H9 (cell line): Measurements from ENCODE around the gene VDAC2. TPM values are rescaled to one million over a fixed set of nuclear protein-coding genes. Genes with fewer than 3 reads are reported as not detected.

ENCODE experiments used
- DNase-seq: peaks from one replicate; pipeline ENCODE4 v3.0.0-alpha.2; 2017
- H2AFZ ChIP-seq: one replicate; pipeline ENCODE4 v1.6.1; 2013; ENCODE audit warnings: mild to moderate bottlenecking, low read length, control low read depth, moderate library complexity
- H2AK5ac ChIP-seq: 2 replicates; pipeline ENCODE4 v1.6.1; 2013; ENCODE audit warnings: low read length, control low read depth, mixed read lengths; ENCODE audit not compliant: insufficient read length
- H2BK120ac ChIP-seq: one replicate; pipeline ENCODE4 v1.6.1; 2013; ENCODE audit warnings: low read depth, mild to moderate bottlenecking, low read length, control low read depth, inconsistent platforms; ENCODE audit not compliant: poor library complexity, severe bottlenecking
- H2BK12ac ChIP-seq: 2 replicates; pipeline ENCODE4 v1.6.1; 2013; ENCODE audit warnings: low read length, control low read depth, mixed read lengths, low read depth; ENCODE audit not compliant: insufficient read length
- H2BK15ac ChIP-seq: 2 replicates; pipeline ENCODE4 v1.6.1; 2013; ENCODE audit warnings: low read depth, low read length, control low read depth
- H2BK20ac ChIP-seq: one replicate; pipeline ENCODE4 v1.6.1; 2013; ENCODE audit warnings: low read depth, mild to moderate bottlenecking, low read length, control low read depth, inconsistent platforms; ENCODE audit not compliant: poor library complexity, severe bottlenecking
- H2BK5ac ChIP-seq: 2 replicates; pipeline ENCODE4 v1.6.1; 2013; ENCODE audit warnings: low read length, control low read depth, mixed read lengths; ENCODE audit not compliant: insufficient read length
- H3K14ac ChIP-seq: 2 replicates; pipeline ENCODE4 v1.6.1; 2013; ENCODE audit warnings: low read length, control low read depth; ENCODE audit not compliant: insufficient read depth
- H3K18ac ChIP-seq: 2 replicates; pipeline ENCODE4 v1.6.1; 2013; ENCODE audit warnings: low read depth, mild to moderate bottlenecking, mixed read lengths, low read length, control low read depth; ENCODE audit not compliant: insufficient read length
- H3K23ac ChIP-seq: 2 replicates; pipeline ENCODE4 v1.6.1; 2013; ENCODE audit warnings: low read length, control low read depth, mixed read lengths, low read depth; ENCODE audit not compliant: insufficient read length
- H3K23me2 ChIP-seq: 2 replicates; pipeline ENCODE4 v1.6.1; 2013; ENCODE audit warnings: low read depth, mild to moderate bottlenecking, mixed read lengths, low read length, control low read depth; ENCODE audit not compliant: insufficient read length, poor library complexity, severe bottlenecking
- H3K27ac ChIP-seq: 2 replicates; pipeline ENCODE4 v1.5.1; 2013; ENCODE audit warnings: low read length, control low read depth, mixed read lengths, low read depth; ENCODE audit not compliant: insufficient read length
- H3K27me3 ChIP-seq: 2 replicates; pipeline ENCODE4 v1.6.1; 2013; ENCODE audit warnings: low read length, control low read depth, inconsistent platforms; ENCODE audit not compliant: insufficient read depth
- H3K4ac ChIP-seq: 2 replicates; pipeline ENCODE4 v1.6.1; 2013; ENCODE audit warnings: low read depth, mild to moderate bottlenecking, control low read depth, inconsistent platforms, low read length, moderate library complexity
- H3K4me1 ChIP-seq: 2 replicates; pipeline ENCODE4 v1.6.1; 2013; ENCODE audit warnings: low read length, control low read depth, inconsistent platforms; ENCODE audit not compliant: insufficient read depth
- H3K4me2 ChIP-seq: 2 replicates; pipeline ENCODE4 v1.6.1; 2013; ENCODE audit warnings: low read length, control low read depth, mixed read lengths; ENCODE audit not compliant: insufficient read length, insufficient read depth
- H3K56ac ChIP-seq: 2 replicates; pipeline ENCODE4 v1.6.1; 2013; ENCODE audit warnings: low read depth, mild to moderate bottlenecking, mixed read lengths, low read length, control low read depth; ENCODE audit not compliant: insufficient read length
- H3K79me1 ChIP-seq: 2 replicates; pipeline ENCODE4 v1.6.1; 2013; ENCODE audit warnings: low read depth, mild to moderate bottlenecking, moderate library complexity, low read length, control low read depth, inconsistent platforms; ENCODE audit not compliant: insufficient read depth, poor library complexity, severe bottlenecking
- H3K79me2 ChIP-seq: 2 replicates; pipeline ENCODE4 v1.6.1; 2013; ENCODE audit warnings: low read length, control low read depth, inconsistent platforms; ENCODE audit not compliant: insufficient read depth
- H3K9ac ChIP-seq: 2 replicates; pipeline ENCODE4 v1.6.1; 2013; ENCODE audit warnings: low read length, control low read depth, mixed read lengths; ENCODE audit not compliant: insufficient read length; ENCODE audit errors: extremely low read depth
- H3K9me3 ChIP-seq: one replicate; pipeline ENCODE4 v1.6.1; 2013; ENCODE audit warnings: low read depth, low read length, inconsistent platforms; ENCODE audit not compliant: control insufficient read depth
- H3T11ph ChIP-seq: one replicate; pipeline ENCODE4 v1.6.1; 2013; ENCODE audit warnings: mild to moderate bottlenecking, low read length, control low read depth, inconsistent platforms
- H4K20me1 ChIP-seq: one replicate; pipeline ENCODE4 v1.6.1; 2013; ENCODE audit not compliant: control insufficient read depth, insufficient read length, insufficient read depth
- H4K5ac ChIP-seq: 2 replicates; pipeline ENCODE4 v1.6.1; 2013; ENCODE audit warnings: low read depth, mild to moderate bottlenecking, mixed read lengths, low read length, control low read depth; ENCODE audit not compliant: insufficient read length
- H4K8ac ChIP-seq: replicated peaks from 2 replicates; pipeline ENCODE4 v1.6.1; 2013; ENCODE audit warnings: low read length, control low read depth, mixed read lengths, low read depth; ENCODE audit not compliant: insufficient read length
- H4K91ac ChIP-seq: 2 replicates; pipeline ENCODE4 v1.6.1; 2013; ENCODE audit warnings: low read depth, mild to moderate bottlenecking, moderate library complexity, mixed read lengths, low read length, control low read depth; ENCODE audit not compliant: insufficient read length
- H3K27ac Mint-ChIP-seq, 3 experiments: 2 replicates in 2 of 3; 3 replicates in 1 of 3; pipeline ENCODE4 v1.8.0; 2020 to 2021; ENCODE audit warnings: mixed read lengths in 3 of 3, mild to moderate bottlenecking in 1 of 3, moderate library complexity in 1 of 3
- H3K27me3 Mint-ChIP-seq: 2 replicates; pipeline ENCODE4 v1.8.0; 2021; ENCODE audit warnings: low read depth, mild to moderate bottlenecking, moderate library complexity, mixed read lengths
- H3K36me3 Mint-ChIP-seq, 3 experiments: 2 replicates in 2 of 3; 3 replicates in 1 of 3; pipeline ENCODE4 v1.8.0; 2020 to 2021; ENCODE audit warnings: low read depth in 3 of 3, mixed read lengths in 3 of 3; ENCODE audit not compliant: insufficient read depth in 1 of 3
- H3K4me1 Mint-ChIP-seq, 2 experiments: 2 replicates each; pipeline ENCODE4 v1.8.0; 2020; ENCODE audit warnings: mixed read lengths in 2 of 2
- H3K4me3 Mint-ChIP-seq, 2 experiments: 2 replicates in 1 of 2; 3 replicates in 1 of 2; pipeline ENCODE4 v1.8.0; 2020 to 2021; ENCODE audit warnings: mild to moderate bottlenecking in 2 of 2, mixed read lengths in 2 of 2, moderate library complexity in 1 of 2
- H3K9me3 Mint-ChIP-seq, 2 experiments: 2 replicates in 1 of 2; 3 replicates in 1 of 2; pipeline ENCODE4 v1.8.0; 2020; ENCODE audit warnings: mild to moderate bottlenecking in 2 of 2, mixed read lengths in 2 of 2, moderate library complexity in 1 of 2
- CTCF ChIP-seq: fragments of 200-600 bp; sonication (generic); conservative IDR thresholded peaks from 3 replicates; pipeline ENCODE4 v1.8.0; 2021; ENCODE audit warnings: antibody characterized with exemption, mild to moderate bottlenecking
- WGBS: extraction: QIAGEN DNeasy Blood & Tissue Kit; methylation state at CpG from one replicate; pipeline ENCODE4 v1.1.7; 2013; ENCODE audit warnings: missing lambda C conversion rate, low lambda C conversion rate, mixed read lengths; ENCODE audit not compliant: insufficient read length; ENCODE audit errors: extremely low coverage; 5-methylcytosine and 5-hydroxymethylcytosine counted together
- total RNA-seq: library from RNA; stranded (reverse); gene quantifications from 2 replicates; pipeline ENCODE4 v1.2.1, GENCODE V29; 2021

VDAC2 gene
- total RNA-seq, 1 experiment from 2014 or later: 271 TPM

- Histone ChIP-seq H3K14ac (no peak overlapping the region), H3K79me1 (no peaks in the 10 kb centered on the region), H4K5ac (no peak overlapping the region), H3K9ac (no peak overlapping the region), H3K79me2 (no peaks in the 10 kb centered on the region), H3T11ph (no peak overlapping the region), H3K23me2 (no peaks in the 10 kb centered on the region), H2AK5ac (no peak overlapping the region), H3K56ac (no peak overlapping the region), H3K27ac (no peak overlapping the region), H3K4me1 (no peaks in the 10 kb centered on the region), H3K23ac (no peak overlapping the region), H4K8ac (no peak overlapping the region), H2BK12ac (no peak overlapping the region), H3K27me3 (no peaks in the 10 kb centered on the region; the same call in 1 of the 2 replicates), H2AFZ (no peak overlapping the region), H4K91ac (no peak overlapping the region), H2BK15ac (no peak overlapping the region), H2BK120ac (no peak overlapping the region), H4K20me1 (no peaks in the 10 kb centered on the region), H3K18ac (no peak overlapping the region), H3K9me3 (no peaks in the 10 kb centered on the region), H2BK20ac (no peak overlapping the region), H2BK5ac (no peak overlapping the region), H3K4me2 (no peak overlapping the region), H3K4ac (no peak overlapping the region)
- Mint-ChIP-seq H3K36me3 (no peaks in the 10 kb centered on the region; a peak in 1 of 7 replicates), H3K27me3 (no peaks in the 10 kb centered on the region), H3K4me3 (no peak overlapping the region), H3K9me3 (no peaks in the 10 kb centered on the region), H3K27ac (no peak overlapping the region), H3K4me1 (peaks cover 2 to 5% of the 10 kb centered on the region in 2 experiments)
- WGBS: no CpG with 5 or more reads among the region's 5 CpGs
- no peak for DNase-seq
- TF ChIP-seq CTCF: no peak
These were observed 59.0 kb downstream of the VDAC2 start for GRCh38 chr10:75269605-75270004.
